ENCODE results near the gene CNN2. TPM values are rescaled to one million over a fixed set of nuclear protein-coding genes. Genes with fewer than 3 reads are reported as not detected.

The CNN2 gene
- polyA plus RNA-seq, 3 donors = 151 to 175 (median 158) TPM

DNA sequence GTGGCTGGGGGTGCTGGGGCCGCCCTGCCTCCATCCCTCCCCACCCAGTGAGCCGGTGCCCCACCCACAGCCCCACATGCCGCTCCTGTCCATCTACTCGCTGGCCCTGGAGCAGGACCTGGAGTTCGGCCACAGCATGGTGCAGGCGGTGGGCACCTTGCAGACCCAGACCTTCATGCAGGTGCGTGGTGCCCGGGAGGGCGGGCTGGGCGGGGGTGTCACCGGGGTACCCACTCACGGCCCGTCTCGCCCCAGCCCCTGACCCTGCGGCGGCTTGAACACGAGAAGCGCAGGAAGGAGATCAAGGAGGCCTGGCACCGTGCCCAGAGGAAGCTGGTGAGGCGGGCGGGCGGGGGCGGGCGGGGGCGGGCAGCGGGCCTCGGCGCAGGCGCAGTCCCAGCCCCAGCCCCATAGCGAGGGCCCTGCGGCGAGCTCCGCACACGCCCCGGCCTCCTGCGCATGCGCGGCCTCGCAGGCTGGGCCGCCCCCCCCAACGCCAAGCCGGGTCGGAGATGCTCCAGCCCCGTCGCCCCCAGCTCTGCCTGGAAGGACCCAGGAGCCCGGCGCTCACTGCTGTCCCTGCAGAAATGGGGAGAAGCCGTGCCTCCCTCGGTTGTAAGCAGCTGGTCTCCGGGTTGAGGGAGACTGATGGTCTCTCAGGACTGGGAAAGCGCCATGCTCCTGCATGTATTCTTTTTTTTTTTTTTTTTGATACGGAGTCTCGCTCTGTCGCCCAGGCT is 48.3 kb downstream of the CNN2 start:
- no peak for DNase-seq (ENCODE audit: low read depth in 3 of 3, low spot score in 2 of 3)

DNA sequence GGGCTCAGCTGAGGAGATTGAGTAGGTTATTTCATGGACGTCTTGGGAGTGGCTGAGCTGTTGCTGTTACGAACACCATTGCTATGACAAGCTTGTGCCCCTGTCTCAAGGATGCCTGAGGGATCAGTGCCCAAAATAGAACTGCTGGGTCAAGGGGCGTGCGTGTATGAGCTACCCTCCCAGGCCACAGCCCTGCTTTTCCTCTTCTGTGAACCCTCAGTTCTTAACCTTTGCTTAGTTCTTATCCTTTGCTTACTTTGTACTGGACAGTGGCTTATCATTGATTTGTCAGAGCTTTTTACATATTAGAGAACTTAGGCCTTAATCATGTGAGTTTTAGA is 49.6 kb downstream of the CNN2 start:
- no peak for DNase-seq (ENCODE audit: low read depth in 3 of 3, low spot score in 2 of 3)

DNA sequence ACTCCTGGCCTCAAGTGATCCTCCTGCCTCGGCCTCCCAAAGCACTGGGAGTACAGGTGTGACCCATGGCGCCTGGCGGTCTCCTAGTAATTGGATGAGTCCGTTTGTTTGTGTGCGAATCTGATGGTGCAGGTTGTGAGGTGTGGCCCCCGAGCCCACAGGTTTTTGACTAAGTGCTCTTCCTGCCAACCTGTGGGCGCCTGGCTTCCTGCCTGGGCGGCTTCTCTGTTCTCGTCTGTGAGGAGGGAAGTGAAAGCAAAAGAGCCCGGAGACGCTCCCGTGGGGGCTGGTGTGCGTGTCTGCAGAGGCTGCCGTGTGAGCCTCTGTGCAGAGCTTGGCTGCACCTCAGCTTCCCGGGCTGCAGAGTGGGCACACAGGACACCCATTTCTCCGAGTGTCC is 50.5 kb downstream of the CNN2 start:
- DNase-seq (ENCODE audit: low read depth in 3 of 3, low spot score in 2 of 3) = no peak

DNA sequence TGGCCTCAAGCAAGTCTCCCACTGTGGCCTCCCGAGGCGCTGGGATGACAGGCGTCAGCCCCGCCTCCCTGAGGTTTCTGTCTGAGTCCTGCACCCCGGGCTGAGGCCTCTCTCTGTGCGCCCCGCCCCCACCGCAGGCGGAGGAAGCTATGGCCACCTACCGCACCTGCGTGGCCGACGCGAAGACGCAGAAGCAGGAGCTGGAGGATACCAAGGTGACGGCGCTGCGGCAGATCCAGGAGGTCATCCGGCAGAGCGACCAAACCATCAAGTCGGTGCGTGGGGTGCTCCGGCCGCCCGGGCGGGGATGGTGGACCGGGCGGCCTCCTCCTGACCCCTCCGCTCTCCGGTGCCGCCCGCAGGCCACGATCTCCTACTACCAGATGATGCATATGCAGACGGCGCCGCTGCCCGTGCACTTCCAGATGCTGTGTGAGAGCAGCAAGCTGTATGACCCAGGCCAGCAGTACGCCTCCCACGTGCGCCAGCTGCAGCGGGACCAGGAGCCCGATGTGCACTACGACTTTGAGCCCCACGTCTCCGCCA is 53.2 kb downstream of the CNN2 start:
- DNase-seq (ENCODE audit: low read depth in 3 of 3, low spot score in 2 of 3) = no peak

DNA sequence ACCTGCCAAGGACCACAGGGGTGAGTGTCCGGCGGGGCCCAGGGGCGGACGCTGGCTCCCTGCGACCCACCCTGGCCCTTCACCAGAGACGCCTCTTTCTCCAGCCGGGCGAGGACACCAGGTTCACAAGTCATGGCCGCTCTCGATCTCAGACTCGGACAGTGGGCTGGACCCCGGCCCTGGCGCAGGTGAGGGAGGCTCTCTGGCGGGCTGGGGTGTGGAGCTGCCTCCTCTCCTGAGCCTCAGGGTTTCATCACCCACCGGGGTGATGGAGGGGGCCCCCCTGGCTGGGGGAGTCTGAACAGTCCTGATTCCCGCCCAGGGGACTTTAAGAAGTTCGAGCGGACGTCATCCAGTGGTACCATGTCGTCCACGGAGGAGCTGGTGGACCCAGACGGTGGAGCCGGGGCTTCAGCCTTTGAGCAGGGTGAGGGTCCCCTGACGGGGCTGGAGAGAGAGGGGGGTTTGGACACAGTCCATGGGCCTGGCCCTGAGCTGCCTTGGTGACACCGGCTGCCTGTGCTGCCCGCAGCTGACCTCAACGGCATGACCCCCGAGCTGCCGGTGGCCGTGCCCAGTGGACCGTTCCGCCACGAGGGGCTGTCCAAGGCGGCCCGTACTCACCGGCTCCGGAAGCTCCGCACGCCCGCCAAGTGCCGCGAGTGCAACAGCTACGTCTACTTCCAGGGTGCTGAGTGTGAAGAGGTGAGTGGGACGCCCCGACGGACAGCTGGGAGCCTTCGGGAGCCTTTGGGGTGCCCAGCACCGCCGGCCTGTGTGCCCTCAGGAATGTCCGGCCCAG is 54.2 kb downstream of the CNN2 start:
- DNase-seq (ENCODE audit: low read depth in 3 of 3, low spot score in 2 of 3) = no peak

DNA sequence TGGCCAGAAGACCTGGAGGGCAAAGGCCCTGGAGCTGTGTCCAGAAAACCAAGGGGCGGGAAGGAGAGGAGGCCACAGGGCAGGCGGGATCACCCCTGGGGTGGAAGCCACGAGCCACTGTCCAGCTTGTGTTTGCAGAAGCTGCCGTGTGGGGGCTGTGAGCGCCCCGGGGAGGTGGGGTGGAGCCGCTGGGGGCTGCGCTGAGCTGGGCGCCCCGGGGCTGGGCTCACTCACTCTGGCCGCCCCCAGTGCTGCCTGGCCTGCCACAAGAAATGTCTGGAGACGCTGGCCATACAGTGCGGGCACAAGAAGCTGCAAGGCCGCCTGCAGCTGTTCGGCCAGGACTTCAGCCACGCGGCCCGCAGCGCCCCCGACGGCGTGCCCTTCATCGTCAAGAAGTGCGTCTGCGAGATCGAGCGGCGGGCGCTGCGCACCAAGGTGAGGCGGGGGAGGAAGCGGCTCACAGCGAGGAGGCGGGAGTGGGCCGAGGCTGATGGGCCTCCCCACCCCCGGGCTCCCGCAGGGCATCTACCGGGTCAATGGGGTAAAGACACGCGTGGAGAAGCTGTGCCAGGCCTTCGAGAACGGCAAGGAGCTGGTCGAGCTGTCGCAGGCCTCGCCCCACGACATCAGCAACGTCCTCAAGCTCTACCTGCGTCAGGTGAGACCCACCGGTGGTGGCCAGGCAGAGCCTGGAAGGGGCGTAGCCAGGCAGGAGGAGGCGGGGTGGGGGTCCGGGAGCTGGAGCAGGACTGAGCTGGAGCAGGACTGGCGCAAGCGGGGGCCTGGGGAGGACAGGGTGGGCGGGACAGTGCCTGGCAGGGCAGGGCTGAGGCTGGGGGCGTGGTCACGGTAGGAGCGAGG is 55.1 kb downstream of the CNN2 start:
- DNase-seq (ENCODE audit: low read depth in 3 of 3, low spot score in 2 of 3) = no peak

DNA sequence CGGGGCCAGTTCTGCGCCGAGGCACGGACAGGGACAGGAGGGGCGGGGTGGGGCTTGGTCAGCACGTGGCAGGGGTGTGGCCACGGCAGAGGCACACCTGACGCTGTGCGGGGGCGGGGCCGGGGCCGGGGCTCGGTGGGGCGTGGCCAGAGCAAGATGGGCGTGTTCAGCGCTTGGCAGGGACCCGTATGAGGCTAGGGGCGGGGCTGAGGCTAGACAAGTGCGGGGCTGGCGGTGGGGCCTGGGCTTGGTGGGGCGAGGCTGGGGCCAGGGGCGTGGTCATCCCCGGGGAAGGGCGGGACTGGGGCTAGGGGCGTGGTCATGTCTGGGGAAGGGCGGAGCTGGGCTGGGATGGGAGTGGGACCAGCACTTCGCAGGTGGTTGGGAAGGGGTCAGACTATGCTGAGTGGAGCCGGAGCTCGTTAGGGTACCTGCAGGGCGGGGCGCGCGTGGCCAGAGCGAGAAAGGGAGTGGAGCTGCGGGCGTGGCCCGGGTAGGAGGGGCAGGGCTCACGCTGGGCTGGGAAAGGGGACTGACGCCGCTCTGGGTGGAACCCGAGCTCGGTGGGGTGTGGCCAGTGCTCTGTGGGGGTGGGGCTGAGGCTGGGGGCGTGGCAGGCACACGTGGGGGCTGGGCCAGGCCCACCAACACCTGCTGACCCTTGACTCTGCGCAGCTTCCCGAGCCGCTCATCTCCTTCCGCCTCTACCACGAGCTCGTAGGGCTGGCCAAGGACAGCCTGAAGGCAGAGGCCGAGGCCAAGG is 55.9 kb downstream of the CNN2 start:
- DNase-seq (ENCODE audit: low read depth in 3 of 3, low spot score in 2 of 3) = no peak

DNA sequence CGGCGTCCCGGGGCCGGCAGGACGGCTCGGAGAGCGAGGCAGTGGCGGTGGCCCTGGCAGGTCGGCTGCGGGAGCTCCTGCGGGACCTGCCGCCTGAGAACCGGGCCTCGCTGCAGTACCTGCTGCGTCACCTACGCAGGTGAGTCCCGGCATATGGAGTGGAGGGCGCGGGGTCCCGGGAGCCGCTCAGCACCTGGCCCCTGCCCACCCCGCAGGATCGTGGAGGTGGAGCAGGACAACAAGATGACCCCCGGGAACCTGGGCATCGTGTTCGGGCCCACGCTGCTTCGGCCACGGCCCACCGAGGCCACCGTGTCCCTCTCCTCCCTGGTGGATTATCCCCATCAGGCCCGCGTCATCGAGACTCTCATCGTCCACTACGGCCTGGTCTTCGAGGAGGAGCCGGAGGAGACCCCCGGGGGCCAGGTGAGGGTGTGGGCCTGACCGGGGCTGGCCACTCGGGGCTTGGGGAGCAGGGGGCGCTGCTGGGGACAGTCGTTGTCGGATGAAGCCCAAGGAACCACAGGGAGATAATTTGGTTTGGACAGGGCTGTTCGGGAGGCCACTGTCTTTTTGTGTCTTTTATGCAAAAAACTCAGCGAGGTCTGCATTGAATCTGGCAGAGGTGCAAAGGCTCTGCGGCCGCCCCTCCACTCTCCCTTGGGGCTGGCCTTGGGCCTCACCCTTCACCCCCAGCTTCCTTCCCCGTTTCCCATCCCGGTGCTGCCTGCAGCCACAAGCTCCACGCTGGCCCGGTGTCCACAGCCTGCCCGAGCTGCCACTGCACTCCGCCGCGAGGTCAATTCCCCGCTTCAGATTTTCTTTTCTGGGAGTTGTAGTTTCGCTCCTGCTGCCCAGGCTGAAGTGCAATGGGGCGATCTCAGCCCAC is 56.8 kb downstream of the CNN2 start:
- no peak for DNase-seq (ENCODE audit: low read depth in 3 of 3, low spot score in 2 of 3)

DNA sequence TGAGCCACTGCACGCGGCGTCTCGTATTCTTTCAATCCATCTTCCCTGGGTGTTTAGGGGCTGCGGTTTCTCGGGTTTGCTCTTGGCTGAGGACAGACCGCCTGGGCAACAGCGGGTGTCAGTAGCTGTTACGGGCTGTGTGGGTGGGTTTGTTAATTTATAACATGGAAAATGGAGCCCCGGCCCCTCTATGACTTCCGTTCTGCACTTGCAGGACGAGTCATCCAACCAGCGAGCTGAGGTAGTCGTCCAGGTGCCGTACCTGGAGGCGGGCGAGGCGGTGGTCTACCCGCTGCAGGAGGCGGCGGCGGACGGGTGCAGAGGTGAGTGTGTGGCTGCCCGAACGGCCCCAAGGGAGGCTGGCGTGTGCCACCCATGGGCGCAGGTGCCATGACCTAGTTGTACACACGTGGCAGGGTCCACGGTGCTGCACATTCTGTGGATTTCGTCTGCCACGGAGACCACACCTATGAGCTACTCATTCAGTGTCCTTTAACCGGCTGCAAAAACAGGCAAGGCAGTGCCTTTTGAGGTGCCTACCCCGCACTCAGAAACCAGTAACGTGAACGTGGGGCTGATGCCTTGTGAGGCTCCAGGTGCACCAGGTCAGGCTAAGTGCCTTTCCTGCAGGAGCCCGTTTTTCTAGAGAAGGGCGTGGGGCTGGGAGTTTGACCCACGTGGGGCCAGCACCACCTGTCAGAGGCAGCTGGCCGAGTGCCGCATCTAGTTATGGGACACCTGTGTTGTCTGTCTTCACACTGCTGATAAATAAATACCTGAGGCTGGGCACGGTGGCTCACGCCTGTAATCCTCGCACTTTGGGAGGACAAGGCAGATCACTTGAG is 57.8 kb downstream of the CNN2 start:
- no peak for DNase-seq (ENCODE audit: low read depth in 3 of 3, low spot score in 2 of 3)

DNA sequence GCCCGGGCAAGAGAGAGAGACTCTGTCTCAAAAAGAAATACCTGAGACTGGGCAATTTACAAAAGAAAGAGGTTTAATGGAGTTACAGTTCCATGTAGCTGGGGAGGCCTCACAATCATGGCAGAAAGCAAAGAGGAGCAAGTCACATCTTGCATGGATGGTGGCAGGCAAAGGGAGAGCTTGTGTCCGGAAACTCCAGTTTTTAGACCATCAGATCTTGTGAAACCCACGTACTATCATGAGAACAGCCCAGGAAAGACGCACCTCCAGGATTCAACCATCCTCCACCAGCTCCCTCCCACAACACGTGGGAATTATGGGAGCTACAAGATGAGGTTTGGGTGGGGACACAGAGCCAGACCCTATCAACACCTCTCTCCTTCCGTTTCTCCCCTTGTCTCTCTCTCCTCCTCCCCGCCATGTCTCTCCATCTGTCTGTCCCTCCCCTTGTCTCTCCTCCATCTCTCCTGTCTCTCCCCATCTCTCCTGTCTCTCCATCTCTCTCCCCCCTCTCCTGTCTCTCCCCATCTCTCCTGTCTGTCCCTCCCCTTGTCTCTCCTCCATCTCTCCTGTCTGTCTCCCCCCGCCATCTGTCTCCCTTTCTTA is 58.7 kb downstream of the CNN2 start:
- no peak for DNase-seq (ENCODE audit: low read depth in 3 of 3, low spot score in 2 of 3)

DNA sequence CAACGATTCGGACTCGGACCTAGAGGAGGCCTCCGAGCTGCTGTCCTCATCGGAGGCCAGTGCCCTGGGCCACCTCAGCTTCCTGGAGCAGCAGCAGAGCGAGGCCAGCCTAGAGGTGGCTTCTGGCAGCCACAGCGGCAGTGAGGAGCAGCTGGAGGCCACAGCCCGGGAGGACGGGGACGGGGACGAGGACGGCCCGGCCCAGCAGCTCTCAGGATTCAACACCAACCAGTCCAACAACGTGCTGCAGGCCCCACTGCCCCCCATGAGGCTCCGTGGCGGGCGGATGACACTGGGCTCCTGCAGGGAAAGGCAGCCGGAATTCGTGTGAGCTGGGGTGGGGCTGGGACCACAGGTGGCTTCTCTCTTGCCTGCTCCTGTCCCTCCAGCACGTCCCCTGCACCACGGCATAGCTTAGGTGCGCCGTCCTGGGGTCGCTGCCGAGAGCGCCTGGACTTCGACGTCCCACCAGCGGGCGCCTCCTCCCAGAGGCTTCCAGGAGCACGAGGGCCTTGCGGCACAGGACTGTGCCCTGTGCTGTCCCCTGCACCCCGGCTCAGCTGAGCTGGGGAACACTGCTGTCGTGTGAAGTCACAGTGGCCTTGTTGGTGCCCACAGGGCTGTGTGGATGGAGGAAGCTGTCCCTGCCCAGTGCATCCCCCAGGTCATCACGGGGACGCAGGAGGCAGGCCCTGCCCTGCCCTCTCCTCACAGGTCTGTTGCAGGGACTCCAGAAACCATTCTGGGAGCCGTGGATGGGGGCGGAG is 59.5 kb downstream of the CNN2 start:
- DNase-seq (ENCODE audit: low read depth in 3 of 3, low spot score in 2 of 3) = no peak

DNA sequence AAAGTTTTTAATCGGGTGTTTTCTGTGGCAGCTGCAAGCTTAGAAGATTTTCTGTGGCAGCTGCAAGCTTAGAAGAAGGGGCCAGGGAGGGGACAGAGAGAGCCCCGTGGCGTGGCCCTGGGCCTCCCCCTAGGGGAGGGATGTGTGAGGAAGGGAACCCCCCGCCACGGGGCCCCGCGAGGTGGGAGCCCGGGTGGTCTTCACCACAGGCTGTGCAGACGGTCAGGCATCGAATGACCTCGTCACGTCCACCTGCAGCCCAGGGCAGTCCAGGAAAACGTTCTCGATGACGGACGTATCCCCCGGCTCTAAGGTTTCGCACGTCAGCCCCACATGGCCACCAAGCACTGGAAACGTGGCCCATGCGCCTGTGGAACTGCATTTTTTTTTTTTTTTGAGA is 60.2 kb downstream of the CNN2 start:
- no peak for DNase-seq (ENCODE audit: low read depth in 3 of 3, low spot score in 2 of 3)

DNA sequence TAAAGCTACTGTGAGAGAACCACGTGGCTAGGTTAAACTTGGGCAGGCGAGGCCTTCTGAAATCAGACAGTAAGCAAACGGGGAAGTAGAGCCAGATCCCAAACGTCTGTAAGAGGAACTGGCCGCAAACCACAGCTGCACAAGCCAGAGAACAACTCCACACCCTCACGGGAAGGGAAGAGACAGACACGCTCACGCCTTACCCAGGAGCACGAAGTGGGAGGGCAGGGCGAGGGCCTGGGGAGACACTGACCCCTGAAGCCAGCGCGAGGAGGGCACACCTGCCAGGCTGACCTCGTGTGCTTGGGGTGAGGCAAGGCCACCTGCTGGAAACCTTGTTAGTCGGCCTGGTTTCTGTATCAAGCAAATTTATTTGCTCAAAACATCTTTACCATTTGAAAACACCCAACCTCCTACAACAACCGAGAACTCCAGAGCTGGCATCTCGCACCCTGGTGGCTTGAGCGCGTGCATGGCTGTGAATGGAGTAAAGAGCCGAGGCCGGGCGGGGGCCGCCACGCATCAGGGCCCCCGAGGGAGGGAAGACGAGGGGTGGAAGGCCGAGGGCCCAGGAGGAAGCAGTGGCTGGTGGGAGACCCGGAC is 61.5 kb downstream of the CNN2 start:
- no peak for DNase-seq (ENCODE audit: low read depth in 3 of 3, low spot score in 2 of 3)

DNA sequence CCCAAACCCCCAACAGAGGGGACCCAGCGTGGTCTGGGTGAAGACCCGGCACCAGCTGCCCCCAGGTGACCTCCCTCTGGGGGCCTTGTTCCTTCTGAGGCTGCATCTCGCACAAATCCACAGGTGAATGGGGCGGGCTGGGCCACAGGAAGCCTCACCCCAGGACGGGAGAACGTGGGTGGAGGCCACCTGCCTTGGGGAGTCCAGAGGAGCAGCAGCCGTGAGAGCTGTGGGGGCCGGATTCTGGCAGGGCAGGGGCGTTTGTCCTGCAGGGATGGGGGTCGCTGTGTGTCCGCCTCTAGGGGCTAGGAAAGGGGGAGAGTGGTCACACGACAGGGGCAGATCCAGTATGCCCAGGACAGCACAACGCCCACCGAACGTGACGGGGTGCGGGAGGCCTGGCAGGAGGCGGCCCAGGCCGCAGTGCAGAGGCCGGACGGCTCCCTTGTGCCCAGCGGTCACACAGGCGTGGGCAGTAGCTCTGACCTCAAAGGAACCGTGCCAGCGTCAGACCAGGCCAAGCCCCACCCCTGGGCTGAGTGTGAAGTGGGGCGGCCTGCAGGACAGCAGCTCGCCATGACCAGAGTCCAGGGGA is 62.1 kb downstream of the CNN2 start:
- DNase-seq (ENCODE audit: low read depth in 3 of 3, low spot score in 2 of 3) = no peak
